Left forelimb (tissue), 1 donor: ENCODE data around the gene CNTN5.
"Not testable (repeated sequence)": the region's sequence is repeated elsewhere in the genome, so short reads cannot be mapped to it uniquely, and the experiment has no call there.

Experiments used
- DNase-seq: peaks from one replicate; pipeline ENCODE4 v3.0.0-alpha.2; 2018; ENCODE audit warnings: low spot score

The CNTN5 gene

GRCh38 chr11:99275521-99275920 lies 254.8 kb downstream of the CNTN5 start:
- no peak for DNase-seq

GRCh38 chr11:99277281-99277680 lies 256.5 kb downstream of the CNTN5 start:
- no peak for DNase-seq

GRCh38 chr11:99279266-99279665 lies 258.5 kb downstream of the CNTN5 start:
- DNase-seq, result no peak

GRCh38 chr11:99281331-99281730 lies 260.6 kb downstream of the CNTN5 start:
- DNase-seq, result no peak

- DNase-seq, result not testable (repeated sequence)
Measured at GRCh38 chr11:99297925-99298324, 277.2 kb downstream of the CNTN5 start.

- no peak for DNase-seq
Measured at GRCh38 chr11:99307510-99308088, 286.9 kb downstream of the CNTN5 start.

- DNase-seq, result no peak
Measured at GRCh38 chr11:99311870-99312269, 291.1 kb downstream of the CNTN5 start.

- no peak for DNase-seq
Measured at GRCh38 chr11:99316776-99317520, 296.2 kb downstream of the CNTN5 start.

- DNase-seq, result no peak
Measured at GRCh38 chr11:99320769-99321290, 300.1 kb downstream of the CNTN5 start.

- no peak for DNase-seq
Measured at GRCh38 chr11:99325847-99326246, 305.1 kb downstream of the CNTN5 start.

- DNase-seq, result no peak
Measured at GRCh38 chr11:99327066-99327465, 306.3 kb downstream of the CNTN5 start.

GRCh38 chr11:99327527-99327926 lies 306.8 kb downstream of the CNTN5 start:
- no peak for DNase-seq

GRCh38 chr11:99333621-99334020 lies 312.9 kb downstream of the CNTN5 start:
- DNase-seq, result no peak

GRCh38 chr11:99343117-99343516 lies 322.4 kb downstream of the CNTN5 start:
- no peak for DNase-seq

- DNase-seq, result no peak
Measured at GRCh38 chr11:99349151-99349673, 328.5 kb downstream of the CNTN5 start.

- DNase-seq, result no peak
Measured at GRCh38 chr11:99351624-99352023, 330.9 kb downstream of the CNTN5 start.

GRCh38 chr11:99352642-99353041 lies 331.9 kb downstream of the CNTN5 start:
- DNase-seq, result no peak

GRCh38 chr11:99366546-99366945 lies 345.8 kb downstream of the CNTN5 start:
- no peak for DNase-seq

- DNase-seq, result no peak
Measured at GRCh38 chr11:99368583-99368982, 347.8 kb downstream of the CNTN5 start.

GRCh38 chr11:99370549-99371216 lies 349.9 kb downstream of the CNTN5 start:
- no peak for DNase-seq

GRCh38 chr11:99371257-99371656 lies 350.5 kb downstream of the CNTN5 start:
- DNase-seq, result no peak

GRCh38 chr11:99376463-99376862 lies 355.7 kb downstream of the CNTN5 start:
- no peak for DNase-seq
